Esophagus muscularis mucosa (tissue), 4 donors: ENCODE data around the gene IGLL1. TPM values are rescaled to one million over a fixed set of nuclear protein-coding genes. Genes with fewer than 3 reads are reported as not detected.
"Not testable (repeated sequence)": the region's sequence is repeated elsewhere in the genome, so short reads cannot be mapped to it uniquely, and the experiment has no call there.

Experiments
- DNase-seq: peaks from one replicate; pipeline ENCODE4 v3.0.0-alpha.2; 2017; ENCODE audit errors: extremely low spot score
- H3K27ac ChIP-seq, 4 donors: fragments of 200-600 bp; sonication (generic); replicated peaks in 1 of 4; 1 replicate in 3 of 4; 2 replicates in 1 of 4; pipeline ENCODE4 v1.5.1; 2016 to 2019; ENCODE audit warnings: mild to moderate bottlenecking in 1 of 4
- H3K27me3 ChIP-seq, 4 donors: fragments of 200-600 bp; sonication (generic); one replicate each; pipeline versions ENCODE4 v1.5.1 to v1.6.0; 2016 to 2019
- H3K36me3 ChIP-seq, 4 donors: fragments of 200-600 bp; sonication (generic); one replicate each; pipeline ENCODE4 v1.5.1; 2016 to 2019
- H3K4me1 ChIP-seq, 4 donors: fragments of 200-600 bp; sonication (generic); one replicate each; pipeline ENCODE4 v1.5.1; 2016 to 2019
- H3K4me3 ChIP-seq, 4 donors: fragments of 200-600 bp; sonication (generic); 1 replicate in 2 of 4; 2 replicates in 2 of 4; pipeline ENCODE4 v1.5.1; 2016 to 2019; ENCODE audit warnings: mild to moderate bottlenecking in 4 of 4, moderate library complexity in 1 of 4
- H3K9me3 ChIP-seq, 4 donors: fragments of 200-600 bp; sonication (generic); 1 replicate in 3 of 4; 2 replicates in 1 of 4; pipeline ENCODE4 v1.5.1; 2016 to 2019
- EP300 ChIP-seq: sonication (generic); formaldehyde crosslinking; IDR thresholded peaks from one replicate; pipeline ENCODE4 v1.6.1; 2017; ENCODE audit warnings: antibody characterized with exemption
- POLR2A ChIP-seq: fragments of 450-650 bp; IDR thresholded peaks from one replicate; pipeline ENCODE4 v1.6.1; 2017; ENCODE audit warnings: antibody characterized with exemption, moderate library complexity, mild to moderate bottlenecking, low read depth
- POLR2AphosphoS5 ChIP-seq, 2 donors: sonication (generic); formaldehyde crosslinking; IDR thresholded peaks; one replicate each; pipeline ENCODE4 v1.6.1; 2017; ENCODE audit warnings: antibody characterized with exemption in 2 of 2
- whole genome bisulfite sequencing: methylation state at CpG from one replicate; pipeline ENCODE4 v1.1.5; 2018; 5-methylcytosine and 5-hydroxymethylcytosine counted together
- intact Hi-C: fragments of 100-400 bp; cut with DNase I; formaldehyde crosslinking; loops from one replicate; pipeline ENCODE4 v1.15.1; 2023
- total RNA-seq, 4 donors: library from RNA; depleted of rRNA; stranded (reverse); fragments of >200 nt; gene quantifications; one replicate each; pipeline versions ENCODE4 v1.1.0 to v1.2.1, GENCODE V29; 2016
- TF ChIP-seq, protein P1 (sequence below), 3 experiments: fragments of 200-600 bp in 2 of 3; fragments of 450-650 bp in 1 of 3; sonication (generic) in 2 of 3; IDR thresholded peaks; one replicate each; pipeline ENCODE4 v1.5.1; 2017 to 2019; ENCODE audit warnings: antibody characterized with exemption in 3 of 3, mild to moderate bottlenecking in 2 of 3, moderate library complexity in 1 of 3

The IGLL1 gene
- total RNA-seq, 4 donors from 2014 or later, result not detected

DNA sequence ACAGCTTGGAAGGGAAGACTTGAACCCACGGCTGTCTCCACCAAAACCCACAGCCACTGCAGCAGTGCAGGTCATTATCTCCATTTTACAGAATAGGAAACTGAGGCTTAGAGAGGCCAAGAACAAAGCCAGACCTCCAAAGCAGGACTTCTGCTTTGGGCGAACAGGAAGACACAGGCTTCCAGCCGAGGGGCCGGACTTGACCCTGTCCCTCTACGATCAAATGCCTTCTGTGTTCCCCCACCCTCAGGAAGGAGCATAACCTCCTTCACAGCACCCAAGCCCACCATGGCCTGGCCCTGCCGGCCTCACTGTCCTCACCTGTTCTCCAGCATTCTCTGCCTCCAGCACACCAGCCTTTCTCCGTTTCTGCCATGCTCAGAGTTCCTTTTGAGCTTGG lies 15.8 kb downstream of the IGLL1 start:
- Histone ChIP-seq H3K4me1 (peaks cover 13 to 17% (median 16%) of the 10 kb centered on the region in 4 donors), H3K4me3 (no peak overlapping the region), H3K27me3 (peaks cover 0 to 64% (median 16%) of the 10 kb centered on the region in 4 donors), H3K9me3 (no peaks in the 10 kb centered on the region), H3K27ac (no peak overlapping the region), H3K36me3 (no peaks in the 10 kb centered on the region)
- WGBS, result 91% methylated on average over 3 of the region's 7 CpGs
- TF ChIP-seq, protein P1, sequence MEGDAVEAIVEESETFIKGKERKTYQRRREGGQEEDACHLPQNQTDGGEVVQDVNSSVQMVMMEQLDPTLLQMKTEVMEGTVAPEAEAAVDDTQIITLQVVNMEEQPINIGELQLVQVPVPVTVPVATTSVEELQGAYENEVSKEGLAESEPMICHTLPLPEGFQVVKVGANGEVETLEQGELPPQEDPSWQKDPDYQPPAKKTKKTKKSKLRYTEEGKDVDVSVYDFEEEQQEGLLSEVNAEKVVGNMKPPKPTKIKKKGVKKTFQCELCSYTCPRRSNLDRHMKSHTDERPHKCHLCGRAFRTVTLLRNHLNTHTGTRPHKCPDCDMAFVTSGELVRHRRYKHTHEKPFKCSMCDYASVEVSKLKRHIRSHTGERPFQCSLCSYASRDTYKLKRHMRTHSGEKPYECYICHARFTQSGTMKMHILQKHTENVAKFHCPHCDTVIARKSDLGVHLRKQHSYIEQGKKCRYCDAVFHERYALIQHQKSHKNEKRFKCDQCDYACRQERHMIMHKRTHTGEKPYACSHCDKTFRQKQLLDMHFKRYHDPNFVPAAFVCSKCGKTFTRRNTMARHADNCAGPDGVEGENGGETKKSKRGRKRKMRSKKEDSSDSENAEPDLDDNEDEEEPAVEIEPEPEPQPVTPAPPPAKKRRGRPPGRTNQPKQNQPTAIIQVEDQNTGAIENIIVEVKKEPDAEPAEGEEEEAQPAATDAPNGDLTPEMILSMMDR (IDR thresholded peaks at IDR 0.05), result no peak
- TF ChIP-seq EP300 (no peak), POLR2A (no peak), POLR2AphosphoS5 (IDR thresholded peaks at IDR 0.05) (no peak)
- DNase-seq, result no peak
- intact Hi-C loops, result no loop called here

DNA sequence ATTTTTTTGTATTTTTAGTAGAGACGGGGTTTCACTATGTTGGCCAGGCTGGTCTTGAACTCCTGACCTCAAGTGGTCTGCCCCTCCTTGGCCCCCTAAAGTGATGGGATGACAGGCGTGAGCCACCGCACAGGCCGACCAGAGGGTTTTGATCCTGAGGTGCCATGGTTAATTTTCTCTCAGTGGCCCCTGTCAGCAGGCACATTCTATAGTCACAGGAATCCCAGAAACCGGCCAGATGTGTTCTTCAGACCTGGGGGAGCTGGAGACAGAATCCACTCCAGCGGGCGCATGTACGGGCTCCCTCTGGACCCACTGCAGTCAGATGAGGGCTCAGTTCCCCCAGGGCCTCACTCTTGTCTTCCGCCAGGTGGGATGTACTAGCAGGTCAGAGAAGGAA lies 17.0 kb downstream of the IGLL1 start:
- no peak for DNase-seq
- H3K27ac ChIP-seq, result no peak overlapping the region
- intact Hi-C loops, result no loop called here
- no peak overlapping the region for H3K4me3 ChIP-seq
- peaks cover 13 to 17% (median 16%) of the 10 kb centered on the region in 4 donors for H3K4me1 ChIP-seq
- 95% methylated on average over 5 of the region's 9 CpGs for WGBS
- peaks cover 0 to 64% (median 16%) of the 10 kb centered on the region in 4 donors for H3K27me3 ChIP-seq
- no peaks in the 10 kb centered on the region for H3K9me3 ChIP-seq
- no peaks in the 10 kb centered on the region for H3K36me3 ChIP-seq
- TF ChIP-seq POLR2AphosphoS5 (IDR thresholded peaks at IDR 0.05), result no peak
- TF ChIP-seq POLR2A, result no peak
- TF ChIP-seq, protein P1 (IDR thresholded peaks at IDR 0.05), result no peak
- no peak for TF ChIP-seq EP300

DNA sequence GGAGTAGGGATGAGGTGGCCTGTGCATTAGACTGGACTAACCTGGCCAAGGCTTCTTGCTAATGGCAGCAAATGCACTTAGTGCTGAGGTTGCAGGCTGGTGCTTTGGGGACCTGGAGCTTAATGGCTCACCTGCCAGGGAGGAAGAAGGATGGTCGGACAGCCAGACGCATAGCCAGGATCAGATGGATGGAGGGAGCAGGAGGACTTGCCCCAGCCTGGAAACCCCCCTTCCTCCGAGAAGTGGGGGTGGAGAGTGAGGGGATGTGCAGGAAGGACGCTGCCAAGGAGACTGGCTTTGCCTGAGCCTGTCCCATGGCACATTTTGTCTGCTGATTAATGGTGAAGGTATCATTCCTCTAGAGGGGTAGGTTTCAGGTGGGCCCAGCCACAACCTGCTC lies 17.9 kb downstream of the IGLL1 start:
- 71% methylated on average over 4 of the region's 4 CpGs for WGBS
- TF ChIP-seq, protein P1 (IDR thresholded peaks at IDR 0.05), result no peak
- TF ChIP-seq POLR2AphosphoS5 (IDR thresholded peaks at IDR 0.05), result no peak
- Histone ChIP-seq H3K27me3 (peaks cover 0 to 72% (median 16%) of the 10 kb centered on the region in 4 donors), H3K36me3 (no peaks in the 10 kb centered on the region), H3K4me3 (no peak overlapping the region), H3K4me1 (peaks cover 13 to 17% (median 16%) of the 10 kb centered on the region in 4 donors), H3K9me3 (no peaks in the 10 kb centered on the region), H3K27ac (no peak overlapping the region)
- intact Hi-C loops, result no loop called here
- no peak for DNase-seq

DNA sequence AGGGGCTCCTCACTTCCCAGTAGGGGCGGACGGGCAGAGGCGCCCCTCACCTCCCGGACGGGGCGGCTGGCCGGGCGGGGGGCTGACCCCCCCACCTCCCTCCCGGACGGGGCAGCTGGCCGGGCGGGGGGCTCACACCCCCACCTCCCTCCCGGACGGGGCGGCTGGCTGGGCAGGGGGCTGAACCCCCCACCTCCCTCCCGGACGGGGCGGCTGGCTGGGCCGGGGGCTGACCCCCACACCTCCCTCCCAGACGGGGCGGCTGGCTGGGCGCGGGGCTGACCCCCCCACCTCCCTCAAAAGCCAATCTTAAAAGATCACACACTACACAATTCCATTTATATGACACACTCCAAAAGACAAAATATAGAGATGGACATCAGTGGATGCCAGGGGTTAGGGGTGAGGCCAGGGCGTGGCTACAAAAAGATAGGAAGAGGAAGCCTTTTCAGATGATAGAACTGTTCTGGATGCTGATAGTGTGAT lies 19.0 kb downstream of the IGLL1 start:
- peaks cover 0 to 72% (median 8%) of the 10 kb centered on the region in 4 donors for H3K27me3 ChIP-seq
- intact Hi-C loops, H3K4me3 ChIP-seq, H3K36me3 ChIP-seq, H3K27ac ChIP-seq, DNase-seq, H3K4me1 ChIP-seq, H3K9me3 ChIP-seq: not testable (repeated sequence)
- 96% methylated on average over 5 of the region's 24 CpGs for WGBS

DNA sequence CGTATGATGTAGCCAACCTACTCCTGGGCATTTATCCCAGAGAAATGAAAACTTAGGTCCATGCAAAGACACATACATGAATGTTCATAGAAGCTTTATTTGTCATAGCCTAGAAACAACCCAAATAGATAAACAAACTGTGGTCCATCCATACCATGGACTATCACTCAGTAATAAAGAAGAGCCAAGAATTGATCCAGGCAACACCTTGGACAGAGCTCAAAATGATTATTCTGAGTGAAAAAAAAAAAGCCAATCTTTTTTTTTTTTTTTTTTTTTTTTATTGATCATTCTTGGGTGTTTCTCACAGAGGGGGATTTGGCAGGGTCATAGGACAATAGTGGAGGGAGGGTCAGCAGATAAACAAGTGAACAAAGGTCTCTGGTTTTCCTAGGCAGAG lies 19.9 kb downstream of the IGLL1 start:
- 47% methylated on average over 1 of the region's 1 CpG for WGBS
- H3K27ac ChIP-seq, intact Hi-C loops, H3K4me1 ChIP-seq, H3K4me3 ChIP-seq, H3K9me3 ChIP-seq, DNase-seq, H3K36me3 ChIP-seq: not testable (repeated sequence)
- peaks cover 0 to 72% (median 5%) of the 10 kb centered on the region in 4 donors for H3K27me3 ChIP-seq

DNA sequence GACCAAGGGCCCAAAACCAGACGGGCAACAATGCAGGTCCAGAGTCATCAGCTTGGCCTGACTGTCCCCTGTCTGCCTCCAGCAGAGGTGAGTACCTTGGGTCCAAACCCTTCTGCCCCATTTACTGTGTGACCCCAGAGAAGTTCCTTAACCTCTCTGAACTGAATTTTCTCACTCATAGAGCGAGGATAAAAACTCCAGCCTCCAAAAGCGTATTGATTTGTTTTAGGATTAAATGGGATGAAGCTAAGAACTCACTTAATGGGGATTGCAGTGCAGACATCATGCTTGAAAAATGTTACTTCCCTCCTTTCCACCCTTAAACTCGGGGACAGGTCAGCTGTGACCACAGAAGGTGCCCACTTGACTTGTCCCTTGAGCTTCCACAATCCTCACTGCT lies 22.6 kb downstream of the IGLL1 start:
- Histone ChIP-seq H3K4me1 (no peaks in the 10 kb centered on the region), H3K9me3 (no peaks in the 10 kb centered on the region), H3K36me3 (no peaks in the 10 kb centered on the region), H3K27me3 (peaks cover 0 to 71% (median 2%) of the 10 kb centered on the region in 4 donors), H3K4me3 (no peak overlapping the region), H3K27ac (no peak overlapping the region)
- DNase-seq, result no peak
- 82% methylated on average over 4 of the region's 4 CpGs for whole genome bisulfite sequencing
- intact Hi-C loops, result no loop called here
- TF ChIP-seq POLR2A (no peak), EP300 (no peak), POLR2AphosphoS5 (IDR thresholded peaks at IDR 0.05) (no peak)
- TF ChIP-seq, protein P1 (IDR thresholded peaks at IDR 0.05), result no peak
